Panc1 (cell line): ENCODE data around the gene CADPS2. TPM values are rescaled to one million over a fixed set of nuclear protein-coding genes. Genes with fewer than 3 reads are reported as not detected.

Experiments
- ATAC-seq: fragments of 200-7000 bp; cut with Tn5 transposase; 2 replicates; pipeline ENCODE4 v1.9.1; 2020; ENCODE audit warnings: mild to moderate bottlenecking, moderate library complexity
- BruUV-seq: library from RNA; stranded (reverse); fragments of 400-500 nt; replicated peaks from 2 replicates; lab custom pipeline; 2021; lab: Mats Ljungman, UMichigan
- CTCF ChIA-PET: fragments of 300-600 bp; sonication (Branson Sonifier 250); formaldehyde crosslinking; loops from one replicate; lab custom pipeline; 2022; ENCODE audit warnings: antibody characterized with exemption; lab: Charles Lee
- POLR2A ChIA-PET: fragments of 300-600 bp; sonication (Branson Sonifier 250); formaldehyde crosslinking; loops from one replicate; lab custom pipeline; 2022; ENCODE audit warnings: antibody characterized with exemption; lab: Charles Lee
- DNase-seq: peaks from one replicate; pipeline ENCODE4 v3.0.0-alpha.2; 2010; ENCODE audit warnings: low read depth, low spot score
- H3K27ac ChIP-seq: 2 replicates; pipeline ENCODE4 v1.5.1; 2011; ENCODE audit warnings: mild to moderate bottlenecking, low read length, inconsistent platforms
- H3K27me3 ChIP-seq: fragments of 200-500 bp; sonication (Bioruptor generic); 2 replicates; pipeline ENCODE4 v1.6.0; 2014; ENCODE audit warnings: low read length, inconsistent platforms; ENCODE audit not compliant: control insufficient read depth, insufficient read depth
- H3K36me3 ChIP-seq: fragments of 200-500 bp; sonication (Bioruptor generic); 2 replicates; pipeline ENCODE4 v1.5.1; 2014; ENCODE audit warnings: inconsistent platforms, mild to moderate bottlenecking, low read length, moderate library complexity; ENCODE audit not compliant: control insufficient read depth, insufficient read depth
- H3K4me1 ChIP-seq: 2 replicates; pipeline ENCODE4 v1.5.1; 2011; ENCODE audit warnings: inconsistent platforms, mild to moderate bottlenecking, low read length, moderate library complexity; ENCODE audit not compliant: control insufficient read depth, insufficient read depth
- H3K4me3 ChIP-seq, 2 experiments: 2 replicates each; pipeline ENCODE4 v1.5.1; 2011 to 2012; ENCODE audit warnings: low read depth in 2 of 2, low read length in 2 of 2, mild to moderate bottlenecking in 2 of 2, inconsistent platforms in 1 of 2, moderate library complexity in 1 of 2
- H3K9me3 ChIP-seq: fragments of 200-500 bp; sonication (Bioruptor generic); 2 replicates; pipeline ENCODE4 v1.5.1; 2014; ENCODE audit warnings: low read depth, mild to moderate bottlenecking, inconsistent platforms, low read length, moderate library complexity; ENCODE audit not compliant: control insufficient read depth, insufficient read depth
- CTCF ChIP-seq: fragments of 450-650 bp; IDR thresholded peaks from 2 replicates; pipeline ENCODE4 v1.5.1; 2017; ENCODE audit warnings: mild to moderate bottlenecking
- POLR2AphosphoS5 ChIP-seq: IDR thresholded peaks from 2 replicates; pipeline ENCODE4 v1.6.1; 2012; ENCODE audit warnings: mild to moderate bottlenecking, low read depth, low read length, moderate library complexity
- REST ChIP-seq, 2 experiments: IDR thresholded peaks; 2 replicates each; pipeline ENCODE4 v1.6.1; 2011 to 2012; ENCODE audit warnings: low read depth in 2 of 2, control low read depth in 1 of 2, low read length in 1 of 2, mild to moderate bottlenecking in 1 of 2, moderate library complexity in 1 of 2; ENCODE audit not compliant: insufficient read depth in 1 of 2
- SIN3A ChIP-seq: IDR thresholded peaks from 2 replicates; pipeline ENCODE4 v1.6.1; 2012; ENCODE audit warnings: low read depth, mild to moderate bottlenecking, low read length, moderate library complexity, borderline replicate concordance; ENCODE audit not compliant: insufficient read depth
- TCF7L2 ChIP-seq: IDR thresholded peaks from 2 replicates; pipeline ENCODE4 v1.6.1; 2011; ENCODE audit warnings: mild to moderate bottlenecking, low read depth, low read length, inconsistent platforms
- in situ Hi-C: cut with HindIII; loops from 2 replicates; pipeline ENCODE4 v1.10.0; 2016; ENCODE audit warnings: low sequenced_read_pairs, low pct_unique_long_range_greater_than_20kb
- intact Hi-C: fragments of 100-400 bp; cut with micrococcal nuclease; formaldehyde crosslinking; loops from one replicate; pipeline ENCODE4 v1.10.0; 2022; ENCODE audit not compliant: unreplicated experiment
- total RNA-seq: library from RNA; stranded (reverse); gene quantifications from one replicate; pipeline ENCODE4 v1.2.1, GENCODE V29; 2021; ENCODE audit not compliant: unreplicated experiment

The CADPS2 gene
- total RNA-seq, 1 experiment from 2014 or later: 1.6 TPM

DNA sequence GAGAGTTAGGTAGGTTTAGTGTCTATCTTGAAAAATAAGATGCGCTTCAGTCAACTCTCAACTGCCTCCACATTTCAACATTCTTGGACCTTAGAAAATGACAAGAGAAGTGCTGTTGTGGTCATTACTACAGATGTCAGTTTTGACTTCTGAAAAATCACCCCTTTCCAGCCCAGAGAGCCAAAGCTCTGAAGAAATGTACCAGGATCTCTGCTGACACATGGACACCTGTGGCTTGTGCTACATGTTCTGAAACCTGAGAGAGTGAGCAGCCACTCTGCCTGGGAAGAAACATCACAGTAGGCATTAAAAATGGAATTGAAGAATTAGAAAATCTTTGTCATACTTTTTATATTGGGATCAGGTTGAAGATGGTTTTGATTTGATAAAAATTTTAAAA is 545.8 kb downstream of the CADPS2 start:
- Histone ChIP-seq H3K27ac (no peak overlapping the region), H3K36me3 (no peaks in the 10 kb centered on the region), H3K27me3 (no peaks in the 10 kb centered on the region), H3K4me1 (no peaks in the 10 kb centered on the region), H3K4me3 (no peak overlapping the region), H3K9me3 (no peaks in the 10 kb centered on the region)
- POLR2A ChIA-PET: no interaction called here
- CTCF ChIA-PET: no interaction called here
- in situ Hi-C loops: no loop called here
- no TSS peak for BruUV-seq
- DNase-seq (no peak), ATAC-seq (no peak)
- TF ChIP-seq SIN3A (no peak), CTCF (no peak), POLR2AphosphoS5 (no peak), TCF7L2 (no peak), REST (IDR thresholded peaks at IDR 0.05; ENCODE audit: insufficient read depth in 1 of 2, low read depth in 2 of 2, low read length in 1 of 2) (no peak)
- intact Hi-C loops: no loop called here

DNA sequence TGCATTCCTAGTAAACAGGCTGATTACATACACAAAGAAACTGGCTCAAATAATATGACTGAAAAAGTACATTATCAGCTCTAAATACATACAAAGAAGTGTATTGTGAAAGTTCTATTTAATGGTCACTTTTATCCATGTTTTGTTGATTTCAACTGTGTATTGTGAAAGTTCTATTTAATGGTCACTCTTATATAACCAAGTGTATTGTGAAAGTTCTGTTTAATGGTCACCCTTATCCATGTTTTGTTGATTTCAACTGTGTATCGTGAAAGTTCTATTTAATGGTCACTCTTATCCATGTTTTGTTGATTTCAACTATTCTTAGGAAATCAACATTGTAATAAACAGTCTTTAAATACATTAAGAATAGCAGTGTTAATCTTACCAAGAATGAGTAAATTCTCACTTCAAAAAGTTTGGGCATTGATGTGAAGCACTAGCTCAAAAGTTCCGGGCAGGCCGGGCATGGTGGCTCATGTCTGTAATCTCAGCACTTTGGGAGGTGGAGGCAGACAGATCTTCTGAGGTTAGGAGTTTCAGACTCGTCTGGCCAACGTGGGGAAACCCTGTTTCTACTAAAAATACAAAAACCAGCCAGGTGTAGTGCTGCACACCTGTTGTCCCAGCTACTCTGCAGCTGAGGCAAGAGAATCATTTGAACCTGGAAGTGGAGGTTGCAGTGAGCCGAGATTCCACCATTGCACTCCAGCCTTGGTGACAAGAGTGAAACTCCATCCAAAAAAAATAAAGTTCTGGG is 546.9 kb downstream of the CADPS2 start:
- Histone ChIP-seq H3K4me1 (no peaks in the 10 kb centered on the region), H3K27me3 (no peaks in the 10 kb centered on the region), H3K27ac (no peak overlapping the region), H3K36me3 (no peaks in the 10 kb centered on the region), H3K9me3 (no peaks in the 10 kb centered on the region), H3K4me3 (no peak overlapping the region)
- ChIA-PET CTCF (no interaction called here), POLR2A (no interaction called here)
- intact Hi-C loops: no loop called here
- ATAC-seq: no peak
- TF ChIP-seq SIN3A (no peak), CTCF (no peak)
- BruUV-seq: no TSS peak
- DNase-seq: no peak
- in situ Hi-C loops: no loop called here
